GM23248 (cell line): ENCODE results near the gene C14orf119. TPM values are rescaled to one million over a fixed set of nuclear protein-coding genes. Genes with fewer than 3 reads are reported as not detected.

ENCODE experiments used
- DNase-seq: peaks from one replicate; pipeline ENCODE4 v3.0.0-alpha.2; 2015
- H2AFZ ChIP-seq: fragments of 200-600 bp; sonication (generic); 2 replicates; pipeline ENCODE4 v1.6.1; 2016; ENCODE audit warnings: antibody characterized with exemption
- H3F3A ChIP-seq: fragments of 200-600 bp; sonication (generic); 2 replicates; pipeline ENCODE4 v1.6.1; 2016; ENCODE audit warnings: mild to moderate bottlenecking, antibody characterized with exemption, mixed run types; ENCODE audit not compliant: insufficient read depth
- H3K27ac ChIP-seq: fragments of 200-600 bp; sonication (generic); 2 replicates; pipeline ENCODE4 v1.5.1; 2016; ENCODE audit warnings: mild to moderate bottlenecking
- H3K27me3 ChIP-seq: fragments of 200-600 bp; sonication (generic); replicated peaks from 2 replicates; pipeline ENCODE4 v1.6.1; 2016; ENCODE audit warnings: mild to moderate bottlenecking; ENCODE audit not compliant: insufficient read depth
- H3K36me3 ChIP-seq: fragments of 200-600 bp; sonication (generic); 2 replicates; pipeline ENCODE4 v1.6.1; 2016; ENCODE audit warnings: low read depth, mild to moderate bottlenecking
- H3K4me1 ChIP-seq: fragments of 200-600 bp; sonication (generic); 2 replicates; pipeline ENCODE4 v1.6.1; 2016; ENCODE audit warnings: mild to moderate bottlenecking; ENCODE audit not compliant: insufficient read depth
- H3K4me2 ChIP-seq: fragments of 200-600 bp; sonication (generic); one replicate; pipeline ENCODE4 v1.6.1; 2016; ENCODE audit warnings: mild to moderate bottlenecking; ENCODE audit not compliant: unreplicated experiment
- H3K4me3 ChIP-seq: fragments of 200-600 bp; sonication (generic); 2 replicates; pipeline ENCODE4 v1.5.1; 2016; ENCODE audit warnings: mild to moderate bottlenecking
- H3K79me2 ChIP-seq: fragments of 200-600 bp; sonication (generic); 2 replicates; pipeline ENCODE4 v1.6.1; 2016; ENCODE audit warnings: mild to moderate bottlenecking; ENCODE audit not compliant: insufficient read depth
- H3K9ac ChIP-seq: fragments of 200-600 bp; sonication (generic); 2 replicates; pipeline ENCODE4 v1.6.1; 2016; ENCODE audit warnings: mild to moderate bottlenecking
- H3K9me2 ChIP-seq: fragments of 200-600 bp; sonication (generic); 2 replicates; pipeline ENCODE4 v1.6.1; 2016; ENCODE audit warnings: mixed run types, mild to moderate bottlenecking, moderate library complexity; ENCODE audit not compliant: insufficient read depth
- H3K9me3 ChIP-seq: fragments of 200-600 bp; sonication (generic); one replicate; pipeline ENCODE4 v1.6.1; 2017; ENCODE audit warnings: low read depth
- H4K20me1 ChIP-seq: fragments of 200-600 bp; sonication (generic); 2 replicates; pipeline ENCODE4 v1.6.0; 2016; ENCODE audit not compliant: insufficient read depth
- EZH2 ChIP-seq: fragments of 200-600 bp; sonication (generic); IDR thresholded peaks from 2 replicates; pipeline ENCODE4 v1.6.1; 2018; ENCODE audit warnings: antibody characterized with exemption, mild to moderate bottlenecking; ENCODE audit not compliant: insufficient read depth, poor library complexity, severe bottlenecking
- EZH2phosphoT487 ChIP-seq: fragments of 200-600 bp; sonication (generic); IDR thresholded peaks from 2 replicates; pipeline ENCODE4 v1.6.1; 2018; ENCODE audit warnings: antibody characterized with exemption, moderate library complexity, mild to moderate bottlenecking, low read depth; ENCODE audit not compliant: insufficient read depth
- WGBS, 2 experiments: methylation state at CpG; one replicate each; pipeline ENCODE4 v1.1.6; 2015 to 2017; ENCODE audit warnings: low lambda C conversion rate in 2 of 2, low coverage in 1 of 2; ENCODE audit errors: missing lambda C conversion rate in 2 of 2; 5-methylcytosine and 5-hydroxymethylcytosine counted together
- in situ Hi-C: fragments of 300-500 bp; cut with MboI; formaldehyde crosslinking; loops from 2 replicates; pipeline ENCODE4 v1.15.0; 2020
- polyA plus RNA-seq: library from polyadenylated mRNA; unstranded; fragments of >200 nt; fragmentation: Nextera tagmentation; extraction: Ambion mirVana; gene quantifications from 2 replicates; pipeline ENCODE4 v1.2.1, GENCODE V29; 2016
- total RNA-seq: library from RNA; depleted of rRNA; stranded (reverse); fragments of >200 nt; shearing (Covaris generic); gene quantifications from 2 replicates; pipeline ENCODE4 v1.2.3, GENCODE V29; 2014

The C14orf119 gene
- total and polyA plus RNA-seq, 2 experiments from 2014 or later: 48.7 to 166 TPM

DNA sequence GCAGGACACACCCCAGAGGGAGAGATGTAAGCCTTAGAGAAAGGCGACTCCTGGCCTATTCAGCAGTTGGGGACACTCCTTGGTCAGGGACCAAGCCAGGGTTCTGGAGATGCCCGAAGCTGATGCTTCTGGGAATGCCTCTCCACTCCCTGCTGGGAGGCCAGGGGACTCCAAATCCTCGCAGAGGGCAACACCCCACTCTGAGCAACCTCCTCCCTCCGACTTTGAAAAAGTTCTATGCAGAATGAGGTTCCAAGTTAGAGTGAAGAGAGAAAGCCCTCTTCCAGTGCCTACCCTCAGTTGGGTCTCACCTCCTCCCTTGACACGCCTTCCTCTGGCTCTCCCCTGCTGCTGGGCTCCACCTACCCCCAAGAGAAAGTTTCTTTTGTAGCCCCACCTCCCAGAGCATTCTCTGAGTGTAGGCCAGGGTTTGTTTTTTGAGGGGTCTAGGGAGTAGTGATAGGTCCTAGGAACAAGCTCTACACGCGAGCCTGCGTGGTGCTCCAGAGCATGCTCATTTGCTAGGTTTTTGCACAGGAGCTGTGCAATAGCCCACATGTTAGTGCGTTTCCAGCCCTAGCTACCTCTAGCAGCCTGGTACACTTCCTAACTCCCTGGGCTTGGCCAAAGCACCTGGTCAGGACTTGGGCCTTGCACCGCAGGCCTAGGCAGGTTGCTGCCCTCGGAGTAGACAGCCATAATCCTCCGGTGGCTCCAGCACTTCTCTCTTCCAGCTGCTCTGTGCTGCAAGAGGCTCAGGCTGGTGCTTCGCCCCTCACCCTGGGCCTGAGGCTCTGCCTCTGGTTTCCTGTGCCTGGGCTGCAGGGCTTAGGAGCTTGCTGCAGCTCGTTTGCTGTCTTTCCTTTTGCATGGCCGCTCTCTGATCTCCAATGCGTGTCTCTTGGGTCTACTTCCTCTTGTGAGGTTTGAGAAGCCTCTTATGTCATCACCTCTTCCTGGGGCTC lies 24.3 kb downstream of the C14orf119 start:
- H3K4me1 ChIP-seq: peaks cover 31% of the 10 kb centered on the region
- H3K9ac ChIP-seq: no peak overlapping the region
- no peaks in the 10 kb centered on the region for H3K36me3 ChIP-seq
- 79 to 80% methylated on average over 16 of the region's 16 CpGs for WGBS, 2 experiments
- no peaks in the 10 kb centered on the region for H3K27me3 ChIP-seq
- in situ Hi-C loops: no loop called here
- no peak overlapping the region for H3K4me3 ChIP-seq
- no peak for DNase-seq
- no peak overlapping the region for H3K4me2 ChIP-seq
- no peak overlapping the region for H3K27ac ChIP-seq
- TF ChIP-seq EZH2 (no peak), EZH2phosphoT487 (no peak)
- no peaks in the 10 kb centered on the region for H4K20me1 ChIP-seq
- no peak overlapping the region for H2AFZ ChIP-seq
- H3K9me3 ChIP-seq: no peaks in the 10 kb centered on the region
- H3K9me2 ChIP-seq: no peaks in the 10 kb centered on the region
- H3F3A ChIP-seq: peaks cover 15% of the 10 kb centered on the region
- H3K79me2 ChIP-seq: no peaks in the 10 kb centered on the region

DNA sequence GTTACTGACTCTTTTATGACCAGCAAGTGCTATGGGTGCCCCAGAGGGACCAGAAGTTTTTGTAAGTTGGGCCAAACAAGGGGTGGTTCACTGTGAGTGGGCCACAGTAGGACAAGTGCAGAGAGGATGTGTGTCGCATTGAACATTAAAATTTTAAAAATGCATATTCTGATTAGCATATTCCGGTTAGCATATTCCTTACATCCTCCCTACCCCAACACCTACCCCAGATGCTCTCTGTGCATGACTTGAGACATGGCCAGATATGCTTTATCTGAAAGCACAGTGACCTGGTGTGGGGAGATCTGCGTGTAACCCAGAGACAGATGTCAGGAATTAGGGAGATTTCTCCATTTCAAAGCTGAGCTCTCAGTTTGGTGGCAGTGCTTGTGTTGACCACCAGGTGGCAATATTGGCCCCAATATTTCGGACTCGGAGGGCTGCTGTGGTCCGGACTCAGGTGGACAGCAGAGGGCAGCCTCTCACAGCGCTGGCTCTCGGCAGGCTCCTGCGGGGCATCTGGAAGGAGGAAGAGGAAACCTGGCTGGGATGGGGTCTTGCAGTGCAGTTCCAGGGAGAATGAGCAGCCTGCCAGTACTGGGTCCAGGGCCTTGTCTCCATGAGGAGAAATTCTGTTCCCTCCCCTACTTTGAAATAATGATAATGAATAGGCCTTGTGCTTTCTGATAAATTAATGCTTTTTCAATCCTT lies 25.4 kb downstream of the C14orf119 start:
- Histone ChIP-seq H4K20me1 (no peaks in the 10 kb centered on the region), H3K27ac (peak overlapping the region; percentile 63), H3K36me3 (no peaks in the 10 kb centered on the region), H3K4me3 (no peak overlapping the region), H3F3A (peaks cover 22% of the 10 kb centered on the region), H3K4me1 (peaks cover 33% of the 10 kb centered on the region), H2AFZ (peak overlapping the region; percentile 70), H3K79me2 (no peaks in the 10 kb centered on the region), H3K4me2 (peak overlapping the region; percentile 62), H3K27me3 (no peaks in the 10 kb centered on the region), H3K9me2 (no peaks in the 10 kb centered on the region), H3K9me3 (no peaks in the 10 kb centered on the region), H3K9ac (peak overlapping the region; percentile 46)
- in situ Hi-C loops: no loop called here
- WGBS, 2 experiments: 21 to 23% methylated on average over 9 of the region's 9 CpGs
- DNase-seq: peak; percentile 93
- TF ChIP-seq EZH2phosphoT487 (no peak), EZH2 (no peak)

DNA sequence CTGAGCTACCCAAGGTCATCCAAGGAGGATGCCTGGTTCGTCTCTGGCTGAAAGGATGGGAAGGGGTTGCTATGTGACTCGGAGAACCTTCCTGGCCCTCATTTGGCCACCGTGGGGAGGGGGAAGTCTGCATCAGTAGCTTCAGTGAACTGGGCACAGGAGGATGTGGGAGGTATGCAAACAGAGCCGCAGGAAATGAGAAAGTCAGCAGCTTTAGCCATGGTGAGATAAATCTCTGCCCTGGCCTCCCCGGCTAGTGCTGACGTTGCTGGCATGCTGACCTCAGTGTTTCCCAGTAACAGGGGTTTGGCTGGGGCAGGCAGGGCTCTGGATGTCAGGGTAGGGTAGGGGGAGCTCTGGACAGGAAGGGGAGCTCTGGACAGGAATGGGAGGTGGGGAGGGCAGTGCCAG lies 26.1 kb downstream of the C14orf119 start:
- Histone ChIP-seq H2AFZ (peak overlapping the region; percentile 70), H3K27me3 (no peaks in the 10 kb centered on the region), H3F3A (peaks cover 22% of the 10 kb centered on the region), H3K9me3 (no peaks in the 10 kb centered on the region), H3K9ac (peak overlapping the region; percentile 46), H4K20me1 (no peaks in the 10 kb centered on the region), H3K4me1 (peaks cover 30% of the 10 kb centered on the region), H3K36me3 (no peaks in the 10 kb centered on the region), H3K79me2 (no peaks in the 10 kb centered on the region), H3K4me3 (no peak overlapping the region), H3K27ac (peak overlapping the region; percentile 63), H3K4me2 (peak overlapping the region; percentile 62), H3K9me2 (no peaks in the 10 kb centered on the region)
- in situ Hi-C loops: no loop called here
- 5 to 12% methylated on average over 6 of the region's 6 CpGs for WGBS, 2 experiments
- DNase-seq: peak; percentile 83
- TF ChIP-seq EZH2: no peak
- TF ChIP-seq EZH2phosphoT487: no peak

DNA sequence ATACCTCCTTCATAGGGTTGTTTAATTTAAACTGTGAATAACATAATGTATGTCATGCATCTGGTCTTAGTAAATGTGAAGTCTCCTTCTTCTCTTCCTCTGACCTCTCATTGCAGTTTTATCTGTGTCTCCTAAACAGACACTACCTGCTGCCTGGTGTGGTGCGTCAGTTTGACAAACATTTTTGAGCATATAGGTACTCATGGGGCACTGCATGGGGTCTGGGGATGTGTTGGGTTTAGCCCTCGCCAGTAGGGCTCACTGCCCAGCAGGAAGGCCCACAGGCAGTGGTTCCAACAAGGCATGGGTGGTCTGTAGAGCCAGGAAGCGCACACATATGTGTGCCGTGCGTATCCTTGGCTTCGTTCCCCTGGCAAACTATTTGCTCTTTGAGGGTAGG lies 26.8 kb downstream of the C14orf119 start:
- no peaks in the 10 kb centered on the region for H3K9me2 ChIP-seq
- TF ChIP-seq EZH2: no peak
- TF ChIP-seq EZH2phosphoT487: no peak
- H3K79me2 ChIP-seq: no peaks in the 10 kb centered on the region
- H3K36me3 ChIP-seq: no peaks in the 10 kb centered on the region
- in situ Hi-C loops: no loop called here
- H3K27ac ChIP-seq: peak overlapping the region; percentile 63
- 81 to 84% methylated on average over 6 of the region's 6 CpGs for WGBS, 2 experiments
- peaks cover 30% of the 10 kb centered on the region for H3K4me1 ChIP-seq
- 0 out of 2 replicates have a peak overlapping the region, but pooled peaks have one; percentile 46 for H3K9ac ChIP-seq
- H2AFZ ChIP-seq: no peak overlapping the region
- DNase-seq: no peak
- H3F3A ChIP-seq: peaks cover 22% of the 10 kb centered on the region
- no peak overlapping the region for H3K4me3 ChIP-seq
- H4K20me1 ChIP-seq: no peaks in the 10 kb centered on the region
- H3K9me3 ChIP-seq: no peaks in the 10 kb centered on the region
- H3K4me2 ChIP-seq: no peak overlapping the region
- no peaks in the 10 kb centered on the region for H3K27me3 ChIP-seq
